ENCODE measurements around the gene TSKU.
"Not testable (repeated sequence)": the region's sequence is repeated elsewhere in the genome, so short reads cannot be mapped to it uniquely, and the experiment has no call there.

The TSKU gene

DNA sequence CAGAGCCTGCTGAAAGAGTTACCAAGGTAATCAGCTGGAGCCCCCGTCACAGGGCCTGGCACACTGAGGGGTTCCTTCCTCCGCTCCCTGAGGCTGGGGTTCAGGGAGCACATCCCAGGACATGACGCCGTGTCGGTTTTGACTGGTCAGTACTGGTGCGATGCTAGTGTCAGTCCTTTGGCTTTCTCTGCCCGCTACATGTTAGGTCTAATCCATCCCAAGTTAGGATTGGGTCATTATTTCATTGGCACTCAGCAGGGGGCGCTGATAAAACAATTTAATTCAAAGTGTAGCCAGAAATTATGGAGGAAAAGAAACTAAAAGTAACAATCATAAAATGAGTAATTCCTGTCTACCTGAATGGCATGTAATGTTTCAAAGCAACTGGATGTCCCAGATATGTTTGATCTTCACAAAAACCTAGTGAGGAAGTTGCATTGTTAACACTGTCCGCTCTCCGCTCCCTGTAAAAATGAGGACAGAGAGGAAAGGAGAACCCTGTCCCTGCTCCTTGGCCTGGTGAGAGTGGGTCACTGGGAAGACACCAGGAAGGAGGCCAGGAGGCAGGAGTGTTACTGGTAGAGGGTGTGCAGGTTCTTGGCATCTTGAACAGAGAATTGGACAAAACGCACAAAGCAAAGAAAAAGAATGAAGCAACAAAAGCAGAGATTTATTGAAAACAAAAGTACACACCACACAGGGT, 27.1 kb downstream of the TSKU start:
- DNase-seq (ENCODE audit: insufficient read length, low spot score) (no peak), FAIRE-seq (no peak)
- no peak for TF ChIP-seq POLR2A (IDR thresholded peaks at IDR 0.05; ENCODE audit: low read depth, low read length)

DNA sequence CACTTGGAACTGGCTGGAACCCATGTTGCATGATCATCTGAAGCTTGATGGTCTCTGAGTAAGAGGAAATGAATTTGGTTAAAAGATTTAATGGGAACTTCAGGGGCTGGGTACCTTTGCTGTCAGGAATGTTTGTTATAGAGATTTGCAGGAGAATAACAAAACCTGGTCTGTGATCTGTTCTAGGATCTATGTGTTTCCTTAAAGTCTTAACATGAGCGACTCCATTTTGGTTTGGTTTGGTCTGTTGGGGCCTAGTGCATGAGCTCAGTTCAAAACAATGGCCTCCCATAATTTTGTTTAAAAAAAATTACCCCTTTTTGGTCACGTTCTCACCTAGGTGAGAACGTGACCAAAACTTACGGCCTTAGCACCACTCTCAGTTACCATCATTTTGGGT, 28.1 kb downstream of the TSKU start:
- no peak for FAIRE-seq
- no peak for TF ChIP-seq POLR2A (IDR thresholded peaks at IDR 0.05; ENCODE audit: low read depth, low read length)
- DNase-seq (ENCODE audit: insufficient read length, low spot score) = no peak

DNA sequence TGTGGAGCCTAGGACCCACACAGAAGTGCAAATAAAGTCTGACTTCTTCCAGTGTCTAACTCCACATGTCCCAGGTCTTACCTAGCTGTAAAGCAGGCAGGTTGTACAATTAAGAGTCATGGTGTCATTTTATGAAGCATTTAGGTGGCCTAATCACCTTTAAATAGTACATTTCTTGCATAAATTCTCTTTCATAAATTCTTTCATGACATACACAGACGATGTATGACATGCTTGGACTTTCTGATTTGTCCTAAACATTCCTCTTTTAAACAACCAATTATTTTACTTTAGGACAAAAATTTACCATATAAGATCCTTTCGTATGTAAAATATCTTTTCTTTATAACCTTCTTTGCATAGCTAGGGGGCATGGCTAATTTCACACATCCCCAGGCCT, 31.3 kb downstream of the TSKU start:
- no peak for FAIRE-seq
- no peak for DNase-seq (ENCODE audit: insufficient read length, low spot score)
- TF ChIP-seq POLR2A (IDR thresholded peaks at IDR 0.05; ENCODE audit: low read depth, low read length) = no peak

DNA sequence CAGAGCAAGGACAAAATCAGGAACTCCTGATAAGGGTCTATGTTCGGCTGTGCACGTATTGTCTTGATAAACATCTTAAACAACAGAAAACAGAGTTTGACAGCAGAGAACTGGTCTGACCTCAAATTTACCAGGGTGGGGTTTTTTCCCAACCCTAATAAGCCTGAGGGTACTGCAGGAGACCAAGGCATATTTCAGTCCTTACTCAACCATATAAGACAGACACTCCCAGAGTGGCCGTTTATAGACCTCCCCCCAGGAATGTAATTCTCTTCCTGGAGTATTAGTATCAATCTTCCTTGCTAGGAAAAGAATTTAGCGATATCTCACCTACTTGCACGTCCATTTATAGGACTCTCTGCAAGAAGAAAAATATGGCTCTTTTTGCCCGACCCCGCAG, 32.5 kb downstream of the TSKU start:
- not testable (repeated sequence) for FAIRE-seq; DNase-seq (ENCODE audit: insufficient read length, low spot score)

DNA sequence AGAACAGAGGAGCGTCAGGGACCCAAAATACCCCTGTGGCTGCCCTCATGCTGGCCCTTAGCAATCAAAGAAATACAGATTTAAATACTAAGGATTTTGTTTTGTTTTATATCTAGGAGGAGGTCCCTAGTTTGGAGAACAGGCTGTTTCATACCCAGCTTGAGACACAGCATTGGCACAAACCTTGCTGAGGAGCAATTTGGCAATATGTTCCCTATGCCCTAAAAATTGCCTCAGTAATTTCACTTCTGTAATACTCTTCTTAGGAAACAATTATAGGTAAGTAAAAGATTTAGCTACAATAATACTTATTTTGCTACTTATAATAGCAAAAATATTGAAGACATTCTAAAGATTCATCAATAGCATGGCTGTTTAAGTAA, 37.0 kb downstream of the TSKU start:
- FAIRE-seq = no peak
- TF ChIP-seq POLR2A (IDR thresholded peaks at IDR 0.05; ENCODE audit: low read depth, low read length) = no peak
- DNase-seq (ENCODE audit: insufficient read length, low spot score) = no peak

DNA sequence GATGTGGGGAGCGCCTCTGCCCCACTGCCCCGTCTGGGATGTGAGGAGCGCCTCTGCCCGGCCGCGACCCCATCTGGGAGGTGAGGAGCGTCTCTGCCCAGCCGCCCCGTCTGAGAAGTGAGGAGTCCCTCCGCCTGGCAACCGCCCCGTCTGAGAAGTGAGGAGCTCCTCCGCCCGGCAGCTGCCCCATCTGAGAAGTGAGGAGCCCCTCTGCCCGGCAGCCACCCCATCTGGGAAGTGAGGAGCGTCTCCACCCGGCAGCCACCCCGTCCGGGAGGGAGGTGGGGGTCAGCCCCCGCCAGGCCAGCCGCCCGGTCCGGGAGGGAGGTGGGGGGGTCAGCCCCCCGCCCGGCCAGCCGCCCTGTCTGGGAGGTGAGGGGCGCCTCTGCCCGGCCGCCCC, 38.2 kb downstream of the TSKU start:
- DNase-seq (ENCODE audit: insufficient read length, low spot score); FAIRE-seq: not testable (repeated sequence)

DNA sequence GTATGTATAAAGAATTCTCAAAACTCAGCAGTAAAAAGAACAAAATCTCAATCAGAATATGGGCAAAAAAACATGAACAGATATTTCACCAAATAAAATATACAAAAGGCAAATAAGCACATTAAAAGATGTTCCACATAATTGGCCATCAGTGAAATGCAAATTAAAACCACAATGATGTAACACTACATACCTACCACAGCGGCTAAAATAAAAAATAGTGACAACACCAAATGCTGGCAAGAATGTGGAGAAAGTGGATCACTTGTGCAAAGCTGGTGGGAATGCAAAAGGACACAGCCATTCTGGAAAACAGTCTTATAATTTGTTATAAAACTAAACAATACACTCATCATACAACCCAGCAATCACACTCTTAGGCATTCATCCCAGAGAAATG, 39.2 kb downstream of the TSKU start:
- FAIRE-seq (no peak), DNase-seq (ENCODE audit: insufficient read length, low spot score) (no peak)
- no peak for TF ChIP-seq POLR2A (IDR thresholded peaks at IDR 0.05; ENCODE audit: low read depth, low read length)

DNA sequence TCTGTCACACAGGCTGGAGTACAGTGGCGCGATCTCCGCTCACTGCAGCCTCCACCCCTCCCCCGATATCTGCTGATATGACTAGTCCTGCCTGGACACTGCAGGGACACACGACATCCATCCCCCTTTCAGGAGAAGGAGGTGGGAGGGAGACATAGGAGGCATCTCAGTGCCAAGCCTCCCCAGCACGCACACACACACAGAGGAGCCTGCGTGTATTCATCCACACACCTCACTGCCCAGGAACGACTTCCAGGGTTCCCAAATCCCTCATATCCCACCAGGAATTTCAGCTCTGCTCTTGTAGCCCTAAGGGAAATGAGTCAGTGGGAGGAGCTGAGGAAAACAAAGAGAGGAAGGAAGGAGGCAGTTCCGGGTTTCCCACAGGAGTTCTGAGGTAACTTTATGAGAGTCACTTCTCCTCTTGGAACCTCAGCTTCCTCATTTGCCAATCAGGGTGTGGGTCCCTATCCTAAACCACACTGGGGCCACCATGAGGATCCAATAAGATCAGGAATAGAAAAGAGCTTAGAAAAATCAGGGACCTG, 40.4 kb downstream of the TSKU start:
- FAIRE-seq (peak; percentile 77), DNase-seq (ENCODE audit: insufficient read length, low spot score) (peak; percentile 79)
- no peak for TF ChIP-seq POLR2A (IDR thresholded peaks at IDR 0.05; ENCODE audit: low read depth, low read length)

DNA sequence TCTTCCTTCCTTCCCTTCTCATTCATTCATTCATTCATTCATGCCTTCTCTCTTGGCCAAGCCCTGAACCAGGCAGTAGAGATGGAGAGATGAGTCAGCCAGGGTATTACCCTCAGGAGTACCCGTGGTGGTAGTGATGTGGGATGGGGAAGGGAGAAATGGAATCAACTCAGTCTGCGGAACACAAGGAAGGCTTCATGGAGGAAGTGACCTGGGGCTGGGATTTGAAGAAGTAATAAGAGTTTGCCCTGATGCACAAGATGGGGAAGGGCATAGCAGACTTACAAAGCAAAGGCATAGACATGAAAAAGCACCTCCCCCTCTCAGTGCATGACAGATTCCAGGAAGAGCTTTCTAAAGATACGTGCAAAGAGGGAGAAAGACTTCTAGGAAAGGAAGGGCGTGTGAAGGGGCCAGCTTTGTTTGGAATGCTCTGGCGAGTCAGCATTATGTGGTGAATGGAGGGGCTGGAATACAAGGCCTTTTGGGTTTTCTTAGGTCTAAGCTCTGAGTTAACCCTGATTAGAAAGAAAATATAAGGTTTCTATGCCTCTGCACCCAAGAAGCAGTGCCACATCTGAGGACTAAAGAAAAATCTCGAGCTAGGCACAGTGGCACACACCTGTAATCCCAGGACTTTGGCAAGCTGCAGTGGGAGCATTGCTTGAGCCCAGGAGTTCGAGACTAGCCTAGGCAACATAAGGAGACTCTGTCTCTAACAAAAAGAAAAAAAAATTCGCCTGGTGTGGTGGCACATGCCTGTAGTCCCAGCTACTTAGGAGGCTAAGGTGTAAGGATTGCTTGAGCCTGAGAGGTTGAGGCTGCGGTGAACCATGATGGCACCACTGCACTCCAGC, 41.2 kb downstream of the TSKU start:
- TF ChIP-seq POLR2A (IDR thresholded peaks at IDR 0.05; ENCODE audit: low read depth, low read length) = no peak
- FAIRE-seq = no peak
- DNase-seq (ENCODE audit: insufficient read length, low spot score) = no peak

DNA sequence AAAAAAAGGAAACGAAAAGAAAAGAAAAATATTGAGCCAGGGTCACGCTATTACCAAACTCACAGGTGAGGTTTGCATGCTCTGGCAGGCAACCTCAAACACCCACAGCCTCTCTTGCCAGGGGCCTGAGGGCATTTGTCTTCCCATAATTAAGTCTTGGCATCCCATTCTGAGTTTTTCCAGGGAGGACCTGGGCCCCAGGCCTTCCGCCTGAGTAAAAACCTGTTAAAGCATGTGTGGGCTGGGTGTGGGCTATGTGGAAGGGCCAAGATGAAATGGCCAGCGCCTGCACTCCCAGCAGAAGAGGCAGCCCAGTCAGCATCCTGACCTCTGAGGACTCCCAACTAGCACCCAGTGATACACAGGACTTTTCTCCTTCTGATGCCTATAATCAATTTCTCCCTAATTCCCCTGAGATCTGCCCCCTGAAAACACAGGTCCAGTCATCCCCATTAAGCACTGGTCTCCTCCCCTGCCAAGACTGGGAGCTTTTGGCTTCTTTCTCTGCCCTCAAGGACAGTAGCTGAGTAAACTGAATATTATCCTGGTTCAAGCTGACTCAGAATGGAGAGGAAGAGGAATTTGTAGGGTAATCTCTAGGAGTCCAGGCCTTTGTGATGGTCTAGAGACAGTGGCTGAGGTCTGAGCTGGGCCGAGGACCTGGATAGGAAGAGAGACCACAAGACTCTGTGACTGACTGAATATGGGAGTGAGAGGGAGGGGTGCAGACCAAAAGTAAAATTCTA, 42.0 kb downstream of the TSKU start:
- TF ChIP-seq POLR2A (IDR thresholded peaks at IDR 0.05; ENCODE audit: low read depth, low read length) = no peak
- no peak for FAIRE-seq
- DNase-seq (ENCODE audit: insufficient read length, low spot score) = no peak

DNA sequence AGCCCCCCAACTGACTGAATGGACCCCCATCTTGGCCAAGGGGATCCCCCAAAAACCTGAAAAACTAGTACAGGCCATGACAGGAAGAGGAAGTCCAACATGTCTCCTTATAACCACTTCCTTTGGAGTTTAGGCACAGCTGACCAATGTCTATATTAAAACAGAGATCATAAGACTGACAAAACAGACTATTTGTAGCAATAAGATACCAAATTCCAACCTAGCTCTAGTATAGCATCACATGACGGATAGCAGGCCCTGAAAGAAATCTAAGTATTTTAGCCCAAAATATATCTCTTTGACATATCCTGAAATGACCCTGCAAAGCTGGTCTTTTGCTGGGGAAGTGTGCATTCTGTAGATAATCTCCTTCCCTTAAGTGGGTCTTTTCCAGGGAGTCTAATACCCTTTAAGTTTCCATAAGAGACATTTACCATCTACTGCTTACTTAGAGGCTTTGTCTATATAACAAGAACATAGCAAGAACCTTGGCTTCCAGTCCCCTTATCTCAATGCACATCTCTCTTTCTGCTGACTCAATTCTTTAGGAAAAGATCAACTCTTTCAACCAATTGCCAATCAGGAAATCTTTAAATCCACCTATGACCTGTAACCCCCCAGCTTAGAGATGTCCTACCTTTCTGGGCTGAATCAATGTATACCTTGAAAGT, 42.7 kb downstream of the TSKU start:
- DNase-seq (ENCODE audit: insufficient read length, low spot score) (no peak), FAIRE-seq (no peak)
- no peak for TF ChIP-seq POLR2A (IDR thresholded peaks at IDR 0.05; ENCODE audit: low read depth, low read length)

DNA sequence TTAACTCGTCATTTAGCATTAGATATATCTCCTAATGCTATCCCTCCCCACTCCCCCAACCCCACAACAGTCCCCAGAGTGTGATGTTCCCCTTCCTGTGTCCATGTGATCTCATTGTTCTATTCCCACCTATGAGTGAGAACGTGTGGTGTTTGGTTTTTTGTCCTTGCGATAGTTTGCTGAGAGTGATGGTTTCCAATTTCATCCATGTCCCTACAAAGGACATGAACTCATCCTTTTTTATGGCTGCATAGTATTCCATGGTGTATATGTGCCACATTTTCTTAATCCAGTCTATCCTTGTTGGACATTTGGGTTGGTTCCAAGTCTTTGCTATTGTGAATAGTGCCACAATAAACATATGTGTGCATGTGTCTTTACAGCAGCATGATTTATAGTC, 43.4 kb downstream of the TSKU start:
- not testable (repeated sequence) for FAIRE-seq; DNase-seq (ENCODE audit: insufficient read length, low spot score)

DNA sequence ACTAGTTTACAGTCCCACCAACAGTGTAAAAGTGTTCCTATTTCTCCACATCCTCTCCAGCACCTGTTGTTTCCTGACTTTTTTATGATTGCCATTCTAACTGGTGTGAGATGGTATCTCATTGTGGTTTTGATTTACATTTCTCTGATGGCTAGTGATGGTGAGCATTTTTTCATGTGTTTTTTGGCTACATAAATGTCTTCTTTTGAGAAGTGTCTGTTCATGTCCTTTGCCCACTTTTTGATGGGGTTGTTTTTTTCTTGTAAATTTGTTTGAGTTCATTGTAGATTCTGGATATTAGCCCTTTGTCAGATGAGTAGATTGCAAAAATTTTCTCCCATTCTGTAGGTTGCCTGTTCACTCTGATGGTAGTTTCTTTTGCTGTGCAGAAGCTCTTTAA, 43.8 kb downstream of the TSKU start:
- not testable (repeated sequence) for DNase-seq (ENCODE audit: insufficient read length, low spot score); FAIRE-seq
